Hypothalamus (tissue), 51 donors: ENCODE measurements around the gene ZNF296.

ENCODE experiments used
- DNase-seq, 51 donors: peaks; one replicate each; lab custom pipeline; 2025; lab: John Stamatoyannopoulos, UW

Gene ZNF296

GRCh38 chr19:45103508-45104319 is 27.4 kb upstream of the ZNF296 start:
- peak in 5 of 51 donors; percentile 8 to 27 (median 14) for DNase-seq

GRCh38 chr19:45103156-45103507 is 26.9 kb upstream of the ZNF296 start:
- peak in 10 of 51 donors; percentile 8 to 73 (median 22) for DNase-seq

GRCh38 chr19:45102481-45102880 is 26.2 kb upstream of the ZNF296 start:
- no peak for DNase-seq

DNA sequence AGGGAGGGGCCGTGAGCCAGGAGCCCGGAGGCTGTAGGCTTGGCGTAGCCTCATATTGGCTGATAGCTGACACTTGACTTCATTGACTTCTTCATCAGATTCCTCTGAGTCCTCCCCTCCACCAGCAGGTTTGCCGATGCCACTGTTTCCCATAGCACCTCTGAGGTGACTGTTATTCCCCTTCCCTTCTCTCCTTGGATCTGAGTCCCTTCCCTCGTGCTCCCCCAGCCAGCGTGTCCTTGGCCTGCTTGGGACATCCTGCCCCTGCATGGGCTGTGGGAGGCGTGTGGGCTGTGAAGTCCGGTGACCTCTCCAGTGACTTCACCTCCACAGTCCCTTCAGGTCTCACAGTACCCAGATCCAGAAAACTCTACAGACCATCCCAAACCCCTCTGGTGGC is 25.5 kb upstream of the ZNF296 start:
- no peak for DNase-seq

GRCh38 chr19:45100846-45101252 is 24.6 kb upstream of the ZNF296 start:
- DNase-seq = no peak

DNA sequence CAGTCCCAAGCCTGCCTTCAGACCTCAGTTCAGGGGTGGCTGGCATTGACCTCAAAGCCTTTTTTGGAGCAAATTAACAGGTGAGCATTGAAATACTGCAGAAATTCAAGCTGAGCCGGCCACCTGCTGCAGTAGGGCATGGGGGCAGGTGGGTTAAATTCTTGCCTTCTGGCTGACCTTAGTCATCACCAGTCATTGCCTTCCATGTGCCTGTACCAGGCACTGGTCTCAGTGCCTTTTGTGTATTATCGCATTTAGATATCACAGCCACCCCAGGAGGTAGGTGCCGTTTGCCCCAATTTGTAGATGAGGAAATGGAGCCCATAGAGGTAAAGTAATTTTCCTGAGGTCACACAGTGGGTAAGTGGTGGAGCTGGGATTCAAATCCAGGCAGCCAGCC is 23.9 kb upstream of the ZNF296 start:
- DNase-seq = no peak

GRCh38 chr19:45099467-45100191 is 23.4 kb upstream of the ZNF296 start:
- peak in 10 of 51 donors; percentile 2 to 32 (median 19) for DNase-seq

- DNase-seq = peak in 43 of 51 donors; percentile 5 to 79 (median 56)
Observed at GRCh38 chr19:45098521-45099466, 22.5 kb upstream of the ZNF296 start.

GRCh38 chr19:45097776-45098520 is 21.7 kb upstream of the ZNF296 start:
- DNase-seq = peak in 34 of 51 donors; percentile 19 to 82 (median 44)

- no peak for DNase-seq
Observed at GRCh38 chr19:45097450-45097775, 21.1 kb upstream of the ZNF296 start.

- no peak for DNase-seq
Observed at GRCh38 chr19:45096700-45097099, 20.4 kb upstream of the ZNF296 start.

DNA sequence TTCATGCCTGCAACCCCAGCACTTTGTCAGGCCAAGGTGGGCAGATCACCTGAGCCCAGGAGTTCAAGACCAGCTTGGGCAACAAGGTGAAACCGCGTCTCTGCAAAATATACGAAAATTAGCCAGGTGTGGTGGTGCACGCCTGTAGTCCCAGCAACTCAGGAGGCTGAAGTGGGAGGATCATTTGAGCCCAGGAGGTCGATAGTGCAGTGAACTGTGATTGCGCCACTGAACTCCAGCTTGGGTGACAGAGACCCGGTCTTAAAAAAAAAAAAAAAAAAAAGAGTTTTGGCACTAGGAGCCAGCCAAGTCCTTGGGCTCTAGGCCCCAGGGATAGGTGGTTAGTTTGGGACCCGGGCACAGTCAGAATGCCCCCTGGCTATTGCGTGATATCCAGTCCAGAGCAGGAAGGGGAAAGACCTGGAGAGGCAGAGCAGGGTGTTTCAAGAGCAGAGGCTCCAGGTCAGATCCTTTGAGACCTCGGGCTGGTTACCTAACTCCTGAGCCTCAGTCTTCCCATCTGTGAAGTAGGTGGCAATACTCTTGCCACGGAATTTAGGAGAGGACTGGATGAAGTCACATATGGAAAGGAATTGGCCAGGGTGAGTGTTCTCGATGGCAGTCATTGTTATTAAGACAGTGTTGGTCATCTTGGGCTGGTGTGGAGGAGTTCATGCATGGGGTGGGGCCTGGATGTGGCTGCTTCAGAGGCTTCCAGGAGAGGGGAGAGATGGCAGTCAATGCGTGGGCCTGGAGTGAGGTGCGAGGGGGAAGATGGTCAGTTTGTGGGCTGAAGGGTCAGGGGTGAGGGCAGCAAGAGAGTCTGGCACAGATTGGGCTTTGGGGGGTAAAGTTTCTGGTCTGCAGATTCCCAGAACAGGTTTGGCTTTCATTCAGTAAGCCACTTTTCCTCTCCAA is 19.5 kb upstream of the ZNF296 start:
- DNase-seq = no peak

GRCh38 chr19:45094707-45095106 is 18.4 kb upstream of the ZNF296 start:
- no peak for DNase-seq

DNA sequence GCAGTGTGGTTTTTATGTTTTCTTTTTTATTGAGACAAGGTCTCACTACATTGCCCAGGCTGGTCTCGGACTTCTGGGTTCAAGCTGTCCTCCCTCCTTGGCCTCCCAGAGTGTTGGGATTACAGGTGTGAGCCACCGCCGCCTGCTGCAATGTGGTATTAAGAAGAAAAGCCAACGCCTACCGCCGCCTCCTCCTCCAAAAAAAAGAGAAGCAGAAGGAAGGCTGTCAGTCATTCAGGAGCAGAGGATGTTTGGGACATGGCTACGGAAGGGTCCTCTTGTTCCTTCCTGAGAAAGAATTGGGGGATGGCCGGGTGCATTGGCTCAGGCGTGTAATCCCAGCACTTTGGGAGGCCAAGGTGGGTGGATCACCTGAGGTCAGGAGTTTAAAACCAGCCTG is 17.9 kb upstream of the ZNF296 start:
- DNase-seq = no peak

GRCh38 chr19:45092747-45093678 is 16.7 kb upstream of the ZNF296 start, which contains the start of gene PPP1R37:
PPP1R37 (plus strand) TSS chr19:45093179; CDS start chr19:45093326, 147 bp downstream.
- peak; percentile 53 to 97 (median 87) for DNase-seq

GRCh38 chr19:45091031-45091923 is 15.0 kb upstream of the ZNF296 start:
- DNase-seq = peak; percentile 74 to 100 (median 97)

- DNase-seq = no peak
Observed at GRCh38 chr19:45090606-45091005, 14.3 kb upstream of the ZNF296 start.
